GF-D8 (cell line): Measurements from ENCODE around the gene MAGI2.

Experiments
- DNase-seq: peaks from one replicate; lab custom pipeline; 2025; lab: John Stamatoyannopoulos, UW

The MAGI2 gene

DNA sequence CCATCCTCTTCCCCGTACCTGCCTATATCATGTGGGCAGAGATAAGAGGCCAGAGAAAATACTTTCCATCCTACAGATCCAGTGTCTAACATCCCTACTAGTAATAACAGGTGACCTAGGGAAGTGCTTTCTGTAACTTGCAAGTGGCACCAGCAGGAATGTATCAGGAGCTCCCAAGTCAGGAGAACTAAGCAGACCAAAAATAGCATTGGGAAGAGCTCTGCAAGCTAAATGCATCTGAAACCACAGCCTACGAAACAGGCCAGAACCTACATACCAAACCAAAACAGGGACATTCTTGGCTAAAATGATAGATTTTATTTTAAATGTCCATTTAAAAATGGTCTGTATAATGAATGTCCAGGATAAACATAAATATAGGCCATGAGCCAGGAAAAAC lies 974.1 kb downstream of the MAGI2 start:
- DNase-seq, result no peak

DNA sequence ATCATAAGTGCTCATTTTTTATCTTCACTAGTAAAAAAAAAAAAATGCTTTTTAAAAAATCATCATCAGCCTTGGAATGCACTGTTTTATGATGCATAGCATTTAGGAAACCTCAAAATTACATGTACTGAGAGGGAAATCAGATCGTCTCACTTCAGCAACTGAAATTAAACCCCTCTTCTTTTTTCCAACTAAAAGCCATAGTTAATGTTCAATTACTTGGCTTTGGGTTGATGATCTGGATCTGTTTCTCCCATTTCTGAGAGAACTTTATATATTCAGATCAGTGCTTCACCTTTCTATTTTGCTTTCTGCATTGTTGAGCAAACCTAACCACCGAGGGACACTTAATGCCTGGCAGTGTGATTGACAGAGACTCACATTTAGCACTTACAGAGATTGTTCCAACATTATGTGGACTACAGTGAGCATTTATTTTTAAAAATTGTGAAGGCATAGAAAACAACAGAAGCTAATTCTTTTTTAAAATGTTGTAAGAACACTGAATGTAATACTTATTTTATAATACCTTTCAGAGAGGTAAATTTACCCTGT lies 976.5 kb downstream of the MAGI2 start:
- DNase-seq, result no peak

DNA sequence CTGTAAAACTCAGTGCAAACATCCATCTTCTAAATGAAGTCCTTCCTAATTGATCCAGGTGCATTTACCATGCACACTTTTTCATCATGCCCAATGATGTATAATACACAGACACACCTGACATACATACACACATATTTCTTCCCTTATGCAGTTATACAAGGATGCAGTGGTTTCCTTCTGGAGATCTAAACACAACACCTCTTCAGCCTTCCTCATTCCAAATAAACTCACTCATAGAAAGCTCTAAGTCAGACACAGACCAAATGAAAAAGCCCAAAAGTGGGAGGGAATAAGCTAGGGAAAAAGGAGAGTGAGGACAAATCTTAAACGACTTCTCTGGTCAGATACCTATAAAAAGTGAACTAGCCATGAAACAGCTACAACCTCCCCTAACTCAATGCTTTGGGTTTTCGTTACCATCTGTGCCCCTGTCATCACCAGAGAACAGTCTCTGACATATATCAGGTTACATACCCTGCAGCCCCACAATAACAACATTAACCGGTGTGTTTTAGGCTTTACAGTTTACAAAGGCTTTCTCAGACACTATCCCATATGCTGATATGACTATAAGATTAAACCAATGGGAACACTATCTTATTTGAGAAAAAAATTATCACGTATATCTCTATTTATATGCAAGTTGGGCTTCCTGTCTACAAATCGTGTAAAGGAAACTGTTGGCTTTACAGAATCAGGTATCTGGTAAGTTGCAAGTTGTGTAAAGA lies 979.7 kb downstream of the MAGI2 start:
- DNase-seq, result no peak

- no peak for DNase-seq
Observed at GRCh38 chr7:78473021-78473420, 980.4 kb downstream of the MAGI2 start.

DNA sequence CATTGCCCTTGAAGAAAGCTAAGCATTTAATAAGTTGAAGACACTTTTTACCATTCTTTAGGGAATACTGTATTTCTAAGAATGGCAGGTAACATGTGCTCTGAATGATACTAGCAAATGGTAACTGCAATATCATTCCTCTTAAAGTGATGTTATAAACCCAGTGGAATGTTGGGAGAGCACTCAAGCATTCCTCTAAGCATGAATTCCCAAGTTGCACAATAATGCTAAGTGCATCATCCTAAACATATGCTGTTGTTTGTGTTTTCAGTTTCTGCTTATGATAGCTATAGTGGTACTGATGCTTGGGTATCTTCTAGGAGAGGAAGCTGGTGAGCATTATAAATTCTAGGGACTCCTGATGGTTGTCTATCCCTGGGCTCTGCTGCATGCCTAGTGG lies 980.9 kb downstream of the MAGI2 start:
- no peak for DNase-seq

- DNase-seq, result no peak
Observed at GRCh38 chr7:78465894-78466293, 987.6 kb downstream of the MAGI2 start.

DNA sequence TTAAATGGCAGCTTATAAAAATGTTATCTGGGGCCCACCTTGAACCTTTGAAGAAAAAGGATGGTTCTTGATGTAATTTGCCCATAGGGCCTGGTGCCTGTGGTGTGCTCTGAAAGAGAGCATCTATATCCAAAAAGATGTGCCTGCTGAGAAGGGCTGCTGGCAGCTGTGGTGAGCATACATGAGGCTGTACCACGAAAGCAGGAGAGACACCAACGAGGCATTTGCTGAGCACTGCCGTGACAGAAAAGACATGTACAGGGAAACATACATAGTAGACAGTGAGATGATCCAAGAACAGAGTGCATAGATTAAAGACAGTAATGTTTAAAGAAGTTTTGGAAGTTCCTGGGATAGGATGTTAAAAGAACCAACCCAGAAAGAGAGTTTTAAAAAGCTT lies 990.4 kb downstream of the MAGI2 start:
- DNase-seq, result no peak

- no peak for DNase-seq
Observed at GRCh38 chr7:78450706-78451105, 1002.8 kb downstream of the MAGI2 start.

DNA sequence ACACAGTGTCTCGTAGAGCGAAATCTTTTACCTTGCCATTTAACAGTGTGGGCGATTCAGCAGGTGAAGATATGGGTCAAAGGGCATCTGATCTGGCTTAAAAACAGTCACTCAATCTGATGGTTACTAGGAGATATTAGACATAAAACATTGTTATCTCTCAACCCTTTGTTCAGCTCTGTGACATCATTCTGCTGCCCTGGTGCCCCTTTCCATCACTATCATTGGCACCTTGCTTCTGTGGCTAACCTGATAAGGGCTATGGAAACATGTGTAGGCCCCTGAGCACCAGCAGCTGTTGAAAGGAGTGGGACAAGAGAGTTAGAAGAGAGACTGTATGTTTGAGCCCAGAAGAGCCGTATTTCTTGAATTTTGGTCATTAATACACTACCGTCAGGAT lies 1004.6 kb downstream of the MAGI2 start:
- DNase-seq, result no peak

DNA sequence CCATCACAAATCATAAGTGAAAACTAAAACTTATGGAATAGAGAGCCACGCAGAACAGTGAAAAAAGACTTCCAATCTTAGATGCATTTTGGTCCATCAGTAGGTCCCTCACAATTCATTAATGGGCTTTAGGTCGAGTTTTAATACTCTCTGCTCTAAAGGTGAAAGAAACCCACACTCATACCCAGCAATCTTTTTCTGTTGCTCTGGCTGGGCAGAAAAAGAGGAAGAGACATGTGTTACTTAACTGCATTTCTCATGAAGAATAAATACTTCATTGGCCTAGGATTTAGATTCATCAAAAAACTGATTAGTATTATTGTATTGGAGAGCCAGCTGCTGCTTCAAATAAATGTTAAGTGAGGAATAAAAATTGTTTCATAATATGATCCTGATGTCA lies 1009.2 kb downstream of the MAGI2 start:
- DNase-seq, result no peak

GRCh38 chr7:78443811-78444210 lies 1009.7 kb downstream of the MAGI2 start:
- DNase-seq, result no peak

- no peak for DNase-seq
Observed at GRCh38 chr7:78441737-78442136, 1011.7 kb downstream of the MAGI2 start.

- DNase-seq, result no peak
Observed at GRCh38 chr7:78438433-78438832, 1015.0 kb downstream of the MAGI2 start.

DNA sequence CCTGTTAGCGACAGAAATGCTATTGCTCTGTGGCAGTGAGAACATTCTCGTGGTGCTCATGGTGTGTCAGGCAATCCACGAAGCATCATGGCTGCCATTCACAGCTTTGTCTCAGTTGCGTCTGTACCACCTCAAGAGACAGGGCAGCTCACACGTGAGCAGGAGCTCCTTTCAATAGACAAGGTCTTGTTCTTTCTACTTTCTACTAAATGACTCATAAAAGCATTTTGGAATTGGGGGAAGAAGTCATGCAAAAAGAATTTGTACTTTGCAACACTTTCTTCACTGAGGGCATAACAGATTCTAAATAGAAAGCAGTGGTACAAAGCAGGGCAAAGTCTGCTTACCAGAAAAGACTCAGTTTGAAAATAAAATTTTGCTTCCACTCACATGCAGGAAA lies 1016.3 kb downstream of the MAGI2 start:
- DNase-seq, result no peak

GRCh38 chr7:78435355-78435754 lies 1018.1 kb downstream of the MAGI2 start:
- no peak for DNase-seq

DNA sequence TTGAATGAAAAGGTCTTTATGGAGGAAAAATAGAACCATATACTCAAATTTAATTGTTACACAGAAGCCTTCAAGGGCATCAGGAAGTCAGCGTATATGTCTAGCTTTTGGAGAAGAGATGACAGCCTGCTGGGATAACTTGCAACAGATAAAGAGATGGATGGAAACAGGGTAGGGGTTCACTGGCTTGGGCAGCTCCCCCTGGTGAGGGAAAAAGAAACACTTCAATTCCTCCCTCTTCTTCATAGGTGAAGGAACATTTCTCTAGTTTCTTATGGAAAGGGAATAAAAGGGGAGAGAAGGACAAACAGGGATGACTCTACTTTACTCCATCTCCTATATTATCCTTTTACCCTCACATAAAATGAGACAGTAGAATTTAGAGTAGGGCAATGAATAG lies 1019.2 kb downstream of the MAGI2 start:
- DNase-seq, result no peak

GRCh38 chr7:78433421-78433820 lies 1020.0 kb downstream of the MAGI2 start:
- no peak for DNase-seq

DNA sequence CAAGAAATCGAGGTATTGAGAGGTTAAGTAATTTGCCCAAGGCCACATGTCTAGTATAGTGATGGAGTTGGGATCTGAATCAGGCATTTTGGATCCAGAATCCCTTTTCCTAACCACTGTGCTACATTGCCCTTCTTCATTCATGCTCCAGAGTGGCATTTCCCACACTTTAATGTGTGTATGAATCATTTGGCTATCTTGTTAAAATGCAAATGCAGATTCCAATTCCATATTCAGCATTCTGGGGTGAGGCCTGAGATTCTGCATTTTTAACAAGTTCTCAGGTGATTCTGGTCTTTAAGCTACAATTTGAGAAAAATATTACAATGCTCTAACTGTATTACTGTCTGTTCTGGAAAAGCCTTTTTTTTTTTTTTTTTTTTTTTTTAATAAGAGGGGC lies 1023.6 kb downstream of the MAGI2 start:
- DNase-seq, result no peak

GRCh38 chr7:78427209-78427608 lies 1026.3 kb downstream of the MAGI2 start:
- DNase-seq, result no peak

- DNase-seq, result no peak
Observed at GRCh38 chr7:78420001-78420400, 1033.5 kb downstream of the MAGI2 start.

DNA sequence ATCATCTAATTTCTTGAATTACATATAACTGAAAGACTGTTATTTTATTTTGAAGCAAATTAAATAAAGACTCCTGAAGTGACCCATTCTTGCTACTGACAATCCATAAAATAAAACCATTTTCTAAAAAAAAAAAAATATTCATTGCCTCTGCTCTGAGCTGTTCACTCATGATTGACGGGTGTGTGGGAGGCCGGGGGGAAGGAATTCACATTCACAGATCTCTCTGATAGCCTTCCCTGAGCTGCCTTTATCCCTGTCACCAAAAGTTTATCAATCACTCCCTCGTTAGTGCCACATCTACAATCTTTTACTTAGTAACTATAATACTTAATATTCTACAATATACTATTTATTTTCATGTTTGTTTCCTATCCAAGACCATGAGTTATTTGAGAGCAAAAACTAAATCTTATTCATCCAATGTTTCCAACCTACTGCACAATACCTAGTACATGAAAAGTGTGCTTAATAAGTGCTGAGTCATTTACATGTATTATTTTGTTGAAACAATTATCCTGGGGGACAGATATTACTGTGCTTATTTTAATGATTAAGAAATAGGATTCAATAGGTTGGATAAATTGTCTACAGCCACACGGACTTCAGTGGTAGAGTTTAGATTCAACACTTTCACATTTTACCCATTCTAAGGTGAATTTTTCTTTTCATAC lies 1036.2 kb downstream of the MAGI2 start:
- no peak for DNase-seq

GRCh38 chr7:78413568-78413967 lies 1039.9 kb downstream of the MAGI2 start:
- DNase-seq, result no peak

GRCh38 chr7:78412216-78412858 lies 1041.1 kb downstream of the MAGI2 start:
- DNase-seq, result no peak
